Tongue (tissue), 2 donors: ENCODE results near the gene MAEA. TPM values are rescaled to one million over a fixed set of nuclear protein-coding genes. Genes with fewer than 3 reads are reported as not detected.

Experiments
- DNase-seq: peaks from one replicate; pipeline ENCODE4 v3.0.0-alpha.2; 2015
- total RNA-seq: library from RNA; depleted of rRNA; stranded (reverse); fragments of >200 nt; gene quantifications from one replicate; pipeline ENCODE4 v1.2.3, GENCODE V29; 2014

The MAEA gene
- total RNA-seq: 52.5 TPM

GRCh38 chr4:1289207-1290164 is at the start of gene MAEA:
Gene MAEA (plus strand): TSS chr4:1289891. CDS start chr4:1289914, 23 bp downstream.
- DNase-seq: peak; percentile 99

- no peak for DNase-seq
These were observed 49.8 kb upstream of the MAEA start for GRCh38 chr4:1239950-1240307.

GRCh38 chr4:1240721-1241465 is 48.8 kb upstream of the MAEA start:
- DNase-seq: no peak

- no peak for DNase-seq
These were observed 48.2 kb upstream of the MAEA start for GRCh38 chr4:1241466-1241935.

GRCh38 chr4:1241936-1242505 is 47.7 kb upstream of the MAEA start:
- no peak for DNase-seq

- DNase-seq: no peak
These were observed 46.9 kb upstream of the MAEA start for GRCh38 chr4:1242506-1243450.

- DNase-seq: no peak
These were observed 46.1 kb upstream of the MAEA start for GRCh38 chr4:1243451-1244080.

- DNase-seq: no peak
These were observed 45.4 kb upstream of the MAEA start for GRCh38 chr4:1244081-1244977.

- DNase-seq: no peak
These were observed 44.7 kb upstream of the MAEA start for GRCh38 chr4:1244978-1245471.

GRCh38 chr4:1245481-1246051 is 44.1 kb upstream of the MAEA start:
- DNase-seq: no peak

GRCh38 chr4:1246111-1246881 is 43.4 kb upstream of the MAEA start:
- DNase-seq: no peak

GRCh38 chr4:1246901-1247863 is 42.5 kb upstream of the MAEA start:
- DNase-seq: peak; percentile 14

- DNase-seq: no peak
These were observed 41.8 kb upstream of the MAEA start for GRCh38 chr4:1247864-1248244.

GRCh38 chr4:1248245-1249147 is 41.2 kb upstream of the MAEA start, which contains the start of gene CTBP1:
Gene CTBP1 (minus strand): TSS chr4:1249130. CDS start chr4:1241331, 7,799 bp downstream.
- peak; percentile 96 for DNase-seq

- peak; percentile 95 for DNase-seq
These were observed 40.5 kb upstream of the MAEA start for GRCh38 chr4:1249148-1249730.
